Stimulated activated CD4-positive, alpha-beta T cell treated with anti-CD3 and anti-CD28 coated beads, Interleukin-2, amount 100 ng/mL, for 4 hours (primary cell): ENCODE measurements around the gene TNFAIP8L2.
"Not testable (repeated sequence)": the region's sequence is repeated elsewhere in the genome, so short reads cannot be mapped to it uniquely, and the experiment has no call there.

Source experiments
- DNase-seq: peaks from one replicate; pipeline ENCODE4 v3.0.0-alpha.2; 2020; ENCODE audit warnings: low read depth

Gene TNFAIP8L2

DNA sequence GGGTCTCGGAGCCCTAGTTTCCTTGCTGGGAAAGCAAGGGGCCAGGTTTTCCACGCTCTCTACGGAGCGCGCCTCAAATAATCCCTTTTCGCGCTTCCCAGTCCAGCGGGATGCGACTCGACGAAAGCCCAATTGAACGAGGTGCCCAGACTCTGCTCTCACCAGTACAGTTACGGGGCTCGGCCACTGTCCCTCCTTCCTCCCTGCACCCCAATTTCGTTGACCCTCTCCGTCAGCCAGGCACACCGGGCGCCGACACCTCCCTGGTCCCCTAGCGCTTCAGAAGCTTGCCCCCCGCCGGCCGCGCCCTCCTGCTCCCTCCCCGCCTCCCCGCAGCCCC is 10.4 kb upstream of the TNFAIP8L2 start:
- no peak for DNase-seq

DNA sequence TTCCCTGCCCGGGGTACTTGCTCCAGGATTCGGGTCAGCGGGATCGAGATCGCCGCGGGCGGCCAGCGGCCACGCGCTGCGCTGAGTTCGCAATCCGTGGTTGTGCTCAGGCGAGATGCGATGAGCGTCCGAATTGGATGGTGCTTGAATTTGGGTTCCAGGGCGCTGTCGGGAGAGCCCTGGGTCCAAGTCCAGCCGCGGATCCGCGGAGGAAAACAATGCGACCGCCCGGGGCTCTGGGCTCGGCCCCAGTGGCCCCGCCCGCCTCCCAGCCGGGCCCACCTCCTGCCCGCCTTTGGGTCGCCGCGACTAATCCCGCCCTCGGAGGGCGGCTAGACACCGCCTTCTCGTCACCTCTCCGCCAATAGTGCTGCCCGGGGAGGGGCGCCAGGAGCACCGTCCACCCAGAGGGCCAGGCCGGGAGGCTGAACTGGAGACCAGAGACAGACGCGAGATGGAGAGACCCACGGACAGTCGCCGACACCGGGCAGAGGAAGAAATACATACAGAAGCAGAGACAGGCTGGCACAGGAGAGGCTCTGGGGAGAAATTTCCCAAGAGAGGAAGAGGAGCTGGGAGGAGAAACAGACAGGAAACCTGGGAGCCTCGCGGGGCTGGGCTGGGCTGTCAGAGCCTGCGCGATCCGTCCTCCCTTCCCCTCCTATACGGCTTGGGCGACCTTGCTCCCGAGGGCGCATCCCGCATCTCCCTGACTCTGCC is 9.9 kb upstream of the TNFAIP8L2 start, which contains the start of gene SEMA6C:
Gene SEMA6C (minus strand): TSS at position 220 of the 720 bp plus-strand sequence. CDS start 4,010 bp downstream, outside the sequence.
- DNase-seq, result peak; percentile 74

DNA sequence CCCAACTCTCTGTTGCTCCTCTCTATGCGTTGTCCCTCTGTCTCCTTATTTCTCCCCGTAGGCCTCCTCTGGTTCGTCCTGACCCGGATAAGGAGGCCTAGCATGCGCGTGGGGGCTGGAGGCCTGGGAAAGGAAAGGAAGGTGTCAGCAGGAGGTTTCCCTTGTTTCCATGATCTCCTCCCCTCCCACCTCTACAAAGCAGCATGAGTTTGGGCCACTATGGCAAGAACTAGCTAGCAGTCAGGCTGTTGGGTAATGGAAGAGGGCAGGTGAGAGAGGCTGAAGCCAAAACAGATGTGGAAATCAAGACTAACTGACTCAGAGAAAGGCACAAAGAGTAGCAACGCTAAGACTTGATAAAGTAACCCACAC is 9.3 kb upstream of the TNFAIP8L2 start:
- DNase-seq, result no peak

DNA sequence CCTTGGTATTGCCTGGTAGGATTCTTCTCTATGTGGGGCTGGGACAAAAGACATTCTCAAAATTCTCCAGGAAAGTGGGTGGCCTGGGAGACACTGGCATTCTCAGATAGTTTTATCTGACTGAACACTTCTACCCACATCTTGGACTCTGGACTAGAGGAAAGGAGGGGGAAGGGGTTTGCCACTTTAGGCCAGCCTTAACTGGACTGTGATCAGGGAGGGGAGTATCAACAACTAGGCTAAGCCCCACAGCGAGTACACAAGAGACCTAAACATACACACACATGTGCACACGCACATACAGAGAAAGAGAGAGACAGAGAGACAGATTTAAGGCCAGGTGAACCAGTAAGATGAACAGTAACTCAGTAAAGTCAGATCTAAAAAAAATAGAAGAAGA is 8.8 kb upstream of the TNFAIP8L2 start:
- DNase-seq, result no peak

DNA sequence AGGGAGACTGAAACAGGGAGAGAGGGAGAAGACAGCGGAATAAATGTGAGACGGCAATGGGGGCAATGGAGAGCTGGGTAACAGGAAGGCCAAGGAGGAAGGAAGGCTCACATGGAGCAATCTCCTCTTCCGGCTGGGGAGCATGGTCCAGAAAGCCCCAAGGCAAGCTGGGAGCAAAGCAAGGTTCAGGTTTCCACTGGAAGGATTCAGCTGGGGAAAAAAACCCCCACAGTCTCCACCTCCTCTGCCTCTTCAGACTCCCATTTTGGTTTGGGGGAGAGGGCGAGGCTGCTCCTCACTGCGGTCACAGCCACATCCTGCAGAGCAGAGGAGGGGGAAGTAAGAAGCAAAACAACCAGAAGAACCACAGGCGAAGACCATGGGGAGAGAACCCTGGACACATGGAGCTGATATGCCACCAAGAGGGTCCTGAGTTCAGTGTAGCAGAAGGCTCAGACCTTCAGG is 650 bp downstream of the TNFAIP8L2 start:
- DNase-seq, result peak; percentile 26

DNA sequence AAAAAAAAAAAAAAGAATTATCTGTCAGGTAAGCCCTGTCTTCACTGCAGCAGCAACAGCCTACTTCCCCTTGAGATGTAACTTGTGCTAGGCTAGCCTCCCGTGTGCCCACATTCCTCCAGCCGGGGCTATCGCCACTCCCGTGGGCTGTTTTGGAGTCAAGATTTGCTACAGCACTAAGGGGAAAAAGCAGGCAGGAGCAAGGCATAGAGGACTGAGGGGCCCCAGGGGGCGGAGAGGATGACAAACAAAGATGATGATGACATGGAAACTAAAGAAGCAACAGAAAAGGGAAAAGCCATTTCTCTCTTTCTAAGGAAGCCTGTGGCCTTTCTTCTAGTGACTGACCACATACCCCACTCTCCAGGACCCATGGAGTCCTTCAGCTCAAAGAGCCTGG is 1.9 kb downstream of the TNFAIP8L2 start:
- DNase-seq, result peak; percentile 23

DNA sequence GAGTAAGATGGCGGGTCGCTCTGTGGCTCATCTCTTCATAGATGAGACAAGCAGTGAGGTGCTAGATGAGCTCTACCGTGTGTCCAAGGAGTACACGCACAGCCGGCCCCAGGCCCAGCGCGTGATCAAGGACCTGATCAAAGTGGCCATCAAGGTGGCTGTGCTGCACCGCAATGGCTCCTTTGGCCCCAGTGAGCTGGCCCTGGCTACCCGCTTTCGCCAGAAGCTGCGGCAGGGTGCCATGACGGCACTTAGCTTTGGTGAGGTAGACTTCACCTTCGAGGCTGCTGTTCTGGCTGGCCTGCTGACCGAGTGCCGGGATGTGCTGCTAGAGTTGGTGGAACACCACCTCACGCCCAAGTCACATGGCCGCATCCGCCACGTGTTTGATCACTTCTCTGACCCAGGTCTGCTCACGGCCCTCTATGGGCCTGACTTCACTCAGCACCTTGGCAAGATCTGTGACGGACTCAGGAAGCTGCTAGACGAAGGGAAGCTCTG is 2.4 kb downstream of the TNFAIP8L2 start:
- no peak for DNase-seq

DNA sequence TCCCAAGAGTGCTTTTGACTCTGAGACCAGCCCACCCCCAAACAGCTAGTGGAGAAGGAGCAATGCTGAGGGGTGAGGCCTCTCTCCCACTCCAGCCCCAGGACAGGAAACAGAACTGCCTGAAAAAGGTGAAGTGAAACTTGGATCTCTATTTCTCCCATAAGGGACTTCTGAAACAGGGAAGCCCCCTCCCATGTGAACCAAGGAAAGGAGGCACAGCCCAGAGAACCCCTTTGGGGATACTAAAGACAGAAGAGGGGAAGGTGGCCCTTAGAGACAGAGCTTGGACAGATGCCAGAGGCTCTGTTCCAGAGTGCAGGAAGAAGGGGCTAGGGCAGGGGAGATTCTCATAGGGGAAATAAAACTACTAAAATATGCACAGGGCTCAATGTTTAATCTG is 2.9 kb downstream of the TNFAIP8L2 start:
- DNase-seq, result no peak

DNA sequence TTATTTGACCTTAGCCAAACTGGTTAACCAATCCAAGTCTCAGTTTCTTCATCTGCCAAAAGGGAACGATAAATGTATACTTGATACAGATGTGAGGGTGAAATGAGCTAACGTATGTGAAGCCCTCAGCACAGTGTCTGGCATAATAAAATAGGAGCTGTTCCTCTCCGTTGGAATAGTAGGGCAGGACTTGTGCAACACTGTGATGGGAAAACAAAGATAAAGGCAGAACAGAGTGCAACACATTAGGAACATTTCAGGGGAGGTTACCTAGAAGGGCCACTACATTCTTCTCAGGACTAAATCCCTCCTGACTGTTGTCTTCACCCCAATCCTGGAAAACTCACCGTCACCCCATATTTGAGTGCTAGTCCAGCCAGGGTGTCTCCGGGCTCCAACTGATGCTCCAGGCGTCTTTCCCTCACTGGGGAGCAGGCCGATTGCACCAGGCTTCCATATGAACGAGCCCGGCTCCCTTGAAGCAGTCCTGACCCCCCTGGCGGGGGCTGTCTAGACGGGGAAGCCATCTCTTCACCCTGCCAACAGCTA is 8.4 kb downstream of the TNFAIP8L2 start:
- DNase-seq, result no peak

DNA sequence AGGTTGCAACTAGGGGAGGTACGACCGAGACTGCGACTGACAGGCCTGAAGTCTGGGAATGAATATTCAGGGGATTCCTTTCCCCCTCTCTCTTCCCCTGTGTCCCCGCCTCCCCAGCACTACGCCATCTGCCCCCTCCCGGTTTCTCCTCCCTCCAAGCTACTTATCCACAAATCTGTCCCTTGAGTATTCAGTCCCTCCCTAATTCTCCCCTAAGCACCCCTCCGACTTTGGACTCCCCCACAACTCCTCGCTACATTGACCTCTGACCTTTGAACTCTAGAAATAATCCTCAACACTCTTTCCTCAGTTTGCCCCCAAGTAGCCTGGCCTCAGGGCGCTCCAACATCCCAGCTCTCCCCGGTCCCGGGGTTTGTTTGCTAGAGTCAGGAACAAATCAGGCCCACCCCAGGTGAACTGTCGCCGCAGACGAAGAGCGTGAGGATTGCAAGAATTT is 8.9 kb downstream of the TNFAIP8L2 start:
- DNase-seq, result no peak

DNA sequence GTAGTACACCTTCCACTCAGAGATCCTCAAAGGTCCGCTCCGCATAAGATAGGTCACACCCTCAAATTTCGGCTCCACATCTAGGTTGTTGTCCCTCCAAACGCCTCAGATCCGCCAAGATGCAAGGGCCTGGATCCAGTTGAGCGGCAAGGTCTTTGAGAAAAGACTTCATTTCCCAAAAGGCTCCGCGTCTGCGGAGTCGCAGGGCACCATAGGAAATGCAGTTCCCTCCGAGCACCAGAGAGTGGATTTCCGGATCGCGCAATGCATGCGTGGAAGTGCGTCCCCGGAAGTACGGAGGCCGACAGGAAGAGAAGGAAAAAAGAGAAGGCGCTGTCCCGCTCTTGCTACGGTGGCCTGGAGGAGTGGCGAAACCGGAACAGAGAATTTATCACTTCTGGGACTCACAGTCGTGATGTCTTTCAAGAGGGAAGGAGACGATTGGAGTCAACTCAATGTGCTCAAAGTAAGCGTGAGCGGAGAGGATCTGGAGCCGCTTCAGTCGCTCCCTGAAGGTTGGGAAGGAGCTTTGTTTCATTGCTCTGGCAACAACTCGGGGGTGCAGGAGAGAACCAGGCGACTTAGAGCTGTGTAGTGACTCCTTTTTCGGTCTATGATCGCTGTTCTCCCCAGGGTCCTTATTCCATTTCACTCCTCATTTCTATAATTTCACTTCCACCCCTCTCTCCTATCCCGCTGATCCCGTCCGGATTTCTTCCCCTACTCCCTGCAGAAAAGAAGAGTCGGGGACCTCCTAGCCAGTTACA is 9.5 kb downstream of the TNFAIP8L2 start, which contains the start of the genes LYSMD1 and SCNM1:
Gene LYSMD1 (minus strand): TSS at position 165 of the 767 bp plus-strand sequence. CDS start 644 bp downstream, outside the sequence.
Gene SCNM1 (plus strand): TSS at position 407 of the 767 bp plus-strand sequence. CDS start 9 bp downstream, at position 416.
- peak; percentile 93 for DNase-seq

DNA sequence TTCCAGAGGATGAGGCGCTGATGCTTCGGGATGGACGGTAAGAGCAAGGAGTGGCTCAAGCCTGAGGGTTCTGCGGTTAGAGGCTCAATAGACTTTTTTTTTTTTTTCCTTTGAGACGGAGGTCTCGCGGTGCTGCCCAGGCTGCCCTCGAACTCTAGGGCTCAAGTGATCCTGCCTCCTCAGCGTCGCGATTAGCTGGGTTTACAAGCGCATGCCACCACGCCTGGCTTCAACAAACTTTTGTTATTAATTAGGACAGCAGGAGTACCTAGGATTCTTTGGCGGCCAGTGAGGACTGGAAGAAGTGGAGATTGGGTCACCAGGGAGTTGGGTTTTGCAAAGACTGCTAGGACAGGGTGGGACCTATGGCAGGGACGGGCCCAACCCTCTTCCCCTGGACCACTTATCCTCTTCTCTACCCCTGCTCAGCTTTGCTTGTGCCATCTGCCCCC is 10.1 kb downstream of the TNFAIP8L2 start:
- DNase-seq, result no peak

DNA sequence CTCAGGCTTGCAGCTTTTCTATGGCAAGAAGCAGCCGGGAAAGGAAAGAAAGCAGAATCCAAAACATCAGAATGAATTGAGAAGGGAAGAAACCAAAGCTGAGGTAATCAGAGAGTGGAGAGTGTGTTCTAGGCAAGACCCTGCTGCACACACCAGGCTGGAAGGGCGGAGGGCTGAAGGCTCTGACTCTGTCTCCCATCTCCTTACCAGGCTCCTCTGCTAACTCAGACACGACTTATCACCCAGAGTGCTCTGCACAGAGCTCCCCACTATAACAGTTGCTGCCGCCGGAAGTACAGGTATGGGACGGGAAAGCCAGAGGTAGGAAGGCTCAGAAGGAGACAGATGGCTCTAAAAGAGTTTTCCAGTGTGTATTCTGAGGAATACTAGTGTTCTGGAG is 10.7 kb downstream of the TNFAIP8L2 start:
- DNase-seq, result no peak

DNA sequence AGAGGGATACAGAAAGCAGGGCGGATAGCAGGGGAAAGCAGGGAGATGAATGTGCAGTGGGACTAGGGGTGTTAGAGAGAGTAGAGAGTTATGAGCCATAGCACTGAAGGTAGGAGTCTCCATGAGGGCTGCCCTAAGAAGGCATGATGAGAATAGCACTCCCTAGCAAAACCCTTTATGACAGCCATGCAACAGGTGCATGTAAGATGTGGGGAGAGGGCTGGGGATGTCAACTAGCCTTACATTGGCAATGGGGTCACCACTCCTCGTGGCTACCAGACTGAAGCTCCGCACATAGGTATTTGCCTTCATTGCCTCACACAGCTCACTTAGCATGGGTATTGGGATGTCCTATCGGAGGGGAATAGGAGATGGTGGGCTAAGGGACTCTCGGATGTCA is 14.7 kb downstream of the TNFAIP8L2 start:
- no peak for DNase-seq

DNA sequence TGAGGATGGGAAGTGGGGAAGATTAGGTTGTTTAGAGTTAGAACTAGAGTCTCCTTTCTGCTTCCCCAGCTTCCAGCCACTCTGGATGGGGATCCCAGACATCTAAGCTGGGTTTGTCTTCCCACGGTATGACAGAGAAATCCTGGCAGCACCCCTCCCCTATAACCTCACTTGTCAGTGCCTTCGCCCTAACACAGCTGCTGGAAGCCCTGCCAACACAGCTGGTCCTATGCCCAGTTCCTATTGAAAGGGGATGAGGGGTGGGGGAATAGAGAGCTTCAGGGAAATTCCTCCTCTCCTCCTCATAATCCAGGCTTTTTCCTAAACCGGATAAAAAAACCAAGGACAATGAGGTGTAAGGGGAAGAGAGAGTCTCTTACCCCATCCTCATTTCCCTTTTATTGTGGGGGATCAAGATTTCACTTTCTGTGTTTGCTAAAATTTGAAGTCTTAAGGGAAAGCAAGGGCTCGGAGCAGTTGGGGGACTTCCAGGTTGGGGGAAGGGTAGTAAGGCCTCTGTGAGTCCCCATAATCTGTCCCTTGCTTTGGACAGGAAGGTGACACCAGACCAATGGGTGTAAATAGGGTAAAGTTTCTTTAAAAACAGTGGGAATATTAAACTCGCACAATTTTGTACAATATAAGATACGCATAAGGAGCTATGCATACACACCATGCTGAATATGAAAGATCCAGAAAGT is 18.7 kb downstream of the TNFAIP8L2 start:
- no peak for DNase-seq

DNA sequence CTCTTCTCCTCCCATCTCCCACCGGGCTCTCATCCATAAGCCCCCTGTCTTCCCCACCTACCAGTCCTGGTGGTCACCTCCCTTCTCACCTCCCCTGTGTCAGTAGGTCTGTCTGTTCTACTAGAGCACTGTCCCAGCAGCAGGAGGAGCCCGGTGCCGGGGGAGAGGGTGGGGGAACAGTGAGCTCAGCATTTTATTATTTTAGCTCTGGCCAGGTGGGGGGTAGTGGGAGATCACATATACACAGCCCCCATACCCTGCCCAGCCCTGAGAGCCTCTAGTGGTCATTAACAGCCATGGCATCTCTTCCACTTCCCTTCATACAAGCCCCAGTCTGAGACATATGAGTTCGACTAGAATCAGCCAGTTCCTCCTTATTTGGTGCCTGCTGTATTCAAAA is 19.4 kb downstream of the TNFAIP8L2 start, which contains the start of gene TMOD4:
Gene TMOD4 (minus strand): TSS at position 119 of the 400 bp plus-strand sequence. CDS start 1,106 bp downstream, outside the sequence.
- no peak for DNase-seq

DNA sequence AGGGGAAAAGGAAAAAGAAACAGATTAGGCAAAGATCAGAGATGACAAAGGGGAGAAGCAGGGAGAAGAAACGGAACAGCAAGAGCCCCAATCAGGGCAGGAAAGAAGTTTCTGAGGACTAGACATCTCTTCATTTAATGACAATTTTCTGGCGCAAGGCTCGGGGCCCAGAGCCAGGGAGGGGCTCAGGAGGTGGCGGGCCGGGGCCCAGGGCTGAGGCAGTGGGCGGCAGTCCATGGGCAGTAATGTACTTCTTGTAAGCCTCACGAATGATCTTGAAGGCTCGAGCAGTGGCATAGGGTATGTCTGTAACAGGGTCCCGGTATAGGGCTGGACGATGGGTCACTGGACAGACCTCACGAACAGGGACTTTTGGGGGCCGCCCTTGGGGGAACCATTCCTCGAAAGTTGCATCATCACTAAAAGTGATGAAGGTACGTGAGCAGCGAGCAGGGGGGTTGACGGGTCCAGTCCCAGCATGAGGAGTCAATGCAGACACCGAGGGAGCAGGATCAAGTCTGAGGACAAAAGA is 20.1 kb downstream of the TNFAIP8L2 start:
- DNase-seq, result no peak

DNA sequence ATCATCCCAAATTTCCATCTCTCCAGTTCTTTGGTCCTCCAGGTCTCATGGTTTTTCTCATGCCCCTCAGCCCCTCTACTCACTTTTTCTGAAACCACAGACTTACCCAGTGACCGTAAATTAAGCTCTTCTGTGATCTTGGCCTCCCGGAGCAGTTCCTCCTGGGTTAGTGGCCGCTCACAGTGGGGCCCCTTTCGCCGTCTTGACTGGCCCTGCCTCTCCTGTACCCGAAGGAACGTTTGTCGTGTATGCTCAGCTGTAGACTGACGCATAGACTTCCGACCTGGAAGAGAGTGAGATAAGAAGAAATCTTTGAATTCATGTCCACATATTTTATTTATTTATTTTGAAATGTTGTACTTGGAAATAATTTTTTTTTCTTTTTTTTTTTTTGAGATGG is 27.8 kb downstream of the TNFAIP8L2 start:
- no peak for DNase-seq

DNA sequence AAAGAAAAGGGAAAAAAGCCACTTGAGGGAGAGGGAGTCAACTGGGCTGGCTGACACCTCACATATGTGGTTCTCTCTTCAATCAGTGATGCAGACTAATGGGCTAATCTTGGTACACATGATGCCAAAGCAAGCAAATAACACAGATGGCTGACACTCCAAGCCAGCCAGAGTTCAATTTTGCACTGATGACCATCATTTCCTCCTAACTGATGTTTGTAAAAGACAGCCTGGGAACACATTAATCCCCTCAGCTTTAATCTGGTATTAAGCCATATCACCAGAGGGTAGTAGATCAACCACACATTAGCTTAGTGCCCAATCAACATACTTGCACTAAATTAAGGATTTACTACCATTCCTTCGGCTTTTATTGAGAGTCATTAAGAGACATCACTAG is 30.8 kb downstream of the TNFAIP8L2 start:
- DNase-seq, result no peak

DNA sequence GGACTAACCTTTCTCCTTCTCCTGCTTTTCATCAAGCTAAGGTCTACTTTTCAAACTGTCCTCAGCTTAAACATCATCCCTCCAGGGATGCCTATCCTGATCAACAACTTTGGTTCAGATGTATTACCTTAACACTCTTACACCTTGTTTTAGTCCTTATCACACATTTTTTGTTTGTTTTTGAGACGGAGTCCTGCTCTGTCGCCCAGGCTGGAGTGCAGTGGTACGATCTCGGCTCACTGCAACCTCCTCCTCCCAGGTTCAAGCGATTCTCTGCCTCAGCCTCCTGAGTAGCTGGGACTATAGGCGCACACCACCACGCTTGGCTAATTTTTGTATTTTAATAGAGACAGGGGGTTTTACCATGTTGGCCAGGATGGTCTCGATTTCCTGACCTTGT is 32.2 kb downstream of the TNFAIP8L2 start:
- DNase-seq, result not testable (repeated sequence)

DNA sequence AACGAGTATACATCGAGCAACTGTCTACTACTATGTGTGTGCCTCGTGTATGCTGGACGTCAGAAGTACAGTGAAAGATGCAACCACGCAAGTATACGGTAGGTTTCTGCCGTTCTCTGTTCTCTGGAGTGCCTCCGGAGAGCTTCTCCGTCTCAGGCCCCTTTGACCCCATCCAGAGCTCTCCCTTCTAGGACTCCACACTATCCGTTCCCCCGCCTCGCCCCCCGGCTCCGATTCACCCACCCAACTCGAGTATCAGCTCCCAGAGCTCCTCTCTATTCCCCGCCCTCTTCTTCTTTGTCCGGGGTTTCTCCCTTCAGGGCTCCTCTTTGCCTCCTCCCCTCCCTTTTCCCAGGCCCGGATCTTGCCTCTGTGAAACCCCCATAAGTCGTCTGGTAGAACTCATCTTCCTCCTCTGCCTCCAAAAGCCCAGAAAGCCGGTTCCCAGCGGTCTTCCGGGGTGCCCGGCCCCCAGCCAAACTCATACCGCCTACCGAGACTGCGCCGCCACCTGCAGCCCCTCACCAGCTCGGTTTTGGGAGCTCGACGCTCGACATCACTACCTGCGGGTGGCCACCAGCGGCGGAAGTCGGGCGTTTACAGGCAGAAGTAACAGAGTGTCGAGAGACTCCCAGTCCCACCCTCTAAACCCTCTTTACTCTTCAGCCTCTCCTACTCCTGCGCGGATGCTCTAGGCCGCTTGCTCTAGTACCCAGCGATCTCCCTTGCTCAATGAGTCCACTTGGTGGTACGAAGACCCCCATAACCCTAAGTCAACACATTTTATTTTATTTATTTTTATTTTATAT is 33.4 kb downstream of the TNFAIP8L2 start, which contains the start of gene VPS72:
Gene VPS72 (minus strand): TSS at position 561 of the 809 bp plus-strand sequence. CDS start 76 bp downstream, at position 485.
- peak; percentile 77 for DNase-seq
